MM.1S (cell line): ENCODE data around the gene TMEM82.

Source experiments
- DNase-seq: peaks from one replicate; pipeline ENCODE4 v3.0.0-alpha.2; 2015
- H2AFZ ChIP-seq: fragments of 300-600 bp; sonication (generic); 2 replicates; pipeline ENCODE4 v1.6.0; 2016; ENCODE audit warnings: antibody characterized with exemption, low read length
- H3F3A ChIP-seq: fragments of 300-600 bp; sonication (generic); 2 replicates; pipeline ENCODE4 v1.6.1; 2016; ENCODE audit warnings: mild to moderate bottlenecking, antibody characterized with exemption, low read length, moderate library complexity, mixed read lengths; ENCODE audit not compliant: insufficient read depth
- H3K27ac ChIP-seq: fragments of 300-600 bp; sonication (generic); 2 replicates; pipeline ENCODE4 v1.5.1; 2016; ENCODE audit warnings: mild to moderate bottlenecking, low read length
- H3K27me3 ChIP-seq: fragments of 300-600 bp; sonication (generic); replicated peaks from 2 replicates; pipeline ENCODE4 v1.6.0; 2016; ENCODE audit warnings: low read length; ENCODE audit not compliant: insufficient read depth
- H3K36me3 ChIP-seq: fragments of 300-600 bp; sonication (generic); replicated peaks from 2 replicates; pipeline ENCODE4 v1.6.1; 2016; ENCODE audit warnings: mild to moderate bottlenecking, low read length, mixed read lengths; ENCODE audit not compliant: insufficient read depth
- H3K4me1 ChIP-seq: fragments of 300-600 bp; sonication (generic); 2 replicates; pipeline ENCODE4 v1.6.1; 2016; ENCODE audit warnings: low read length, mixed read lengths
- H3K4me2 ChIP-seq: fragments of 300-600 bp; sonication (generic); 2 replicates; pipeline ENCODE4 v1.6.0; 2016; ENCODE audit warnings: low read depth, low read length
- H3K4me3 ChIP-seq: fragments of 300-600 bp; sonication (generic); 2 replicates; pipeline ENCODE4 v1.5.1; 2016; ENCODE audit warnings: low read length, mixed read lengths
- H3K79me2 ChIP-seq: fragments of 300-600 bp; sonication (generic); 2 replicates; pipeline ENCODE4 v1.6.1; 2016; ENCODE audit warnings: mixed run types, low read length, mixed read lengths
- H3K9ac ChIP-seq: fragments of 300-600 bp; sonication (generic); 2 replicates; pipeline ENCODE4 v1.6.1; 2016; ENCODE audit warnings: low read length, mixed read lengths
- H3K9me2 ChIP-seq: fragments of 300-600 bp; sonication (generic); replicated peaks from 2 replicates; pipeline ENCODE4 v1.6.1; 2016; ENCODE audit warnings: mild to moderate bottlenecking, low read length, mixed read lengths; ENCODE audit not compliant: insufficient read depth
- H3K9me3 ChIP-seq: fragments of 300-600 bp; sonication (generic); replicated peaks from 2 replicates; pipeline ENCODE4 v1.6.1; 2016; ENCODE audit warnings: mild to moderate bottlenecking, low read length, mixed read lengths; ENCODE audit not compliant: insufficient read depth
- H4K20me1 ChIP-seq: fragments of 300-600 bp; sonication (generic); 2 replicates; pipeline ENCODE4 v1.6.1; 2016; ENCODE audit warnings: mild to moderate bottlenecking, low read length, moderate library complexity, mixed read lengths; ENCODE audit not compliant: insufficient read depth
- CTCF ChIP-seq: fragments of 300-600 bp; sonication (generic); IDR thresholded peaks from 2 replicates; pipeline ENCODE4 v1.5.1; 2016; ENCODE audit warnings: antibody characterized with exemption, low read length, mixed read lengths
- EZH2 ChIP-seq: fragments of 300-600 bp; sonication (generic); optimal IDR thresholded peaks from 2 replicates; pipeline ENCODE3; 2017; ENCODE audit warnings: low read depth, mild to moderate bottlenecking, antibody characterized with exemption, low read length, mixed read lengths
- EZH2phosphoT487 ChIP-seq: fragments of 300-600 bp; sonication (generic); IDR thresholded peaks from 2 replicates; pipeline ENCODE4 v1.6.1; 2018; ENCODE audit warnings: antibody characterized with exemption, low read length

TMEM82 gene

DNA sequence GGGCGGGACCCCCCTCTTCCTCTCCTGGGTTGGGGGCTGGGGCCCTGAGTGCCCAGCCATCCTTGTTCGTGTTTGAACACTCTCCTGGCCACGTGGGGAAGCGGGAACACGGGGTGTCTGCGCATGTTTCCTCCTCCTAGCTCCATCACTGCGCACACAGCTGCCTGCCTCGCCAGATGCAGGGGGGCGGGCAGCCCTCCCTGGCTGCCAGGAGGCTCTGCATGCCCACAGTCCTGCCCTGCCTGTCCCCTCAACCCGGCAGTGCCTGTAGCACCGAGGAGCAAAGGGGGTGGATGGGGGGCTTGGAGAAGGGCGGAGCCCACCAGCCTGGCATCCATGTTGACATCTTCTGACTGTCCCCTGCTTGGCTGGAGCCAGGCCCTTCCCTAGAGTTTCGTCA lies 8.0 kb upstream of the TMEM82 start:
- Histone ChIP-seq H3F3A (no peaks in the 10 kb centered on the region), H2AFZ (no peak overlapping the region), H3K27me3 (no peaks in the 10 kb centered on the region), H3K9me3 (no peaks in the 10 kb centered on the region), H3K9me2 (no peaks in the 10 kb centered on the region), H3K4me3 (no peak overlapping the region), H3K27ac (no peak overlapping the region), H3K4me1 (no peaks in the 10 kb centered on the region), H3K9ac (no peak overlapping the region), H3K79me2 (no peaks in the 10 kb centered on the region), H3K36me3 (no peaks in the 10 kb centered on the region), H3K4me2 (no peak overlapping the region), H4K20me1 (no peaks in the 10 kb centered on the region)
- DNase-seq = no peak
- TF ChIP-seq EZH2 = no peak

- no peak for DNase-seq
- H3F3A ChIP-seq = no peaks in the 10 kb centered on the region
- no peak overlapping the region for H2AFZ ChIP-seq
- H3K36me3 ChIP-seq = no peaks in the 10 kb centered on the region
- H3K79me2 ChIP-seq = no peaks in the 10 kb centered on the region
- H4K20me1 ChIP-seq = no peaks in the 10 kb centered on the region
- H3K9me2 ChIP-seq = no peaks in the 10 kb centered on the region
- no peak overlapping the region for H3K4me2 ChIP-seq
- TF ChIP-seq EZH2phosphoT487 (no peak), EZH2 (no peak), CTCF (no peak)
- no peak overlapping the region for H3K4me3 ChIP-seq
- H3K4me1 ChIP-seq = no peaks in the 10 kb centered on the region
- H3K27ac ChIP-seq = no peak overlapping the region
- no peak overlapping the region for H3K9ac ChIP-seq
- no peaks in the 10 kb centered on the region for H3K9me3 ChIP-seq
- no peaks in the 10 kb centered on the region for H3K27me3 ChIP-seq
Observed at GRCh38 chr1:15734901-15735300, 7.4 kb upstream of the TMEM82 start.

- Histone ChIP-seq H2AFZ (no peak overlapping the region), H3K4me2 (no peak overlapping the region), H3K79me2 (no peaks in the 10 kb centered on the region), H3K36me3 (no peaks in the 10 kb centered on the region), H3K9me2 (no peaks in the 10 kb centered on the region), H3K9ac (no peak overlapping the region), H3K27me3 (no peaks in the 10 kb centered on the region), H3F3A (no peaks in the 10 kb centered on the region), H3K9me3 (no peaks in the 10 kb centered on the region), H3K4me1 (no peaks in the 10 kb centered on the region), H4K20me1 (no peaks in the 10 kb centered on the region), H3K4me3 (no peak overlapping the region), H3K27ac (no peak overlapping the region)
- no peak for DNase-seq
- TF ChIP-seq CTCF (no peak), EZH2phosphoT487 (no peak), EZH2 (no peak)
Observed at GRCh38 chr1:15735304-15736037, 6.8 kb upstream of the TMEM82 start.
